ENCODE results near the gene KRTAP12-4. TPM values are rescaled to one million over a fixed set of nuclear protein-coding genes. Genes with fewer than 3 reads are reported as not detected.
"Not testable (repeated sequence)": the region's sequence is repeated elsewhere in the genome, so short reads cannot be mapped to it uniquely, and the experiment has no call there.

KRTAP12-4 gene
- total and polyA plus RNA-seq, 2 donors (not counting 3 experiments of a cell fraction or from before 2014, with no cell fraction given): not detected

DNA sequence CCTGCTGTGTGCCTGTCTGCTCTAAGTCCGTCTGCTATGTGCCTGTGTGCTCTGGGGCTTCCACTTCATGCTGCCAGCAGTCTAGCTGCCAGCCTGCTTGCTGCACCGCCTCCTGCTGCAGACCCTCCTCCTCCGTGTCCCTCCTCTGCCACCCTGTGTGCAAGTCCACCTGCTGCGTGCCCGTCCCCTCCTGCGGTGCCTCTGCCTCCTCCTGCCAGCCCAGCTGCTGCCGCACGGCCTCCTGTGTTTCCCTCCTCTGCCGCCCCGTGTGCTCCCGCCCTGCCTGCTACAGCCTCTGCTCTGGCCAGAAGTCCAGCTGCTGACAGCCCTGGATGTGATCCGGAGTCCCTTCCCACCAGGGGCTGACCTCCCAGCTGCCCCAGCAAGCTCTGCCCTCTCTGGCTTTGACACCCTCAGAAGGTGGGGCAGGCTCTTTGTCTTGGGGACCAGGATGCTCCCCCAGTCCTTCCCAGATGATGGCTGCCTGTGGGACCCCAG lies 16.6 kb downstream of the KRTAP12-4 start:
- H3K36me3 ChIP-seq (ENCODE audit: control insufficient read depth in 2 of 2, extremely low read depth in 1 of 2, insufficient read depth in 2 of 2, low read length in 2 of 2); H3K4me1 ChIP-seq (ENCODE audit: control insufficient read depth, extremely low read depth, insufficient read depth, low read length); H4K20me1 ChIP-seq (replicated peaks; ENCODE audit: control insufficient read depth, extremely low read depth, insufficient read depth, low read length); H2AFZ ChIP-seq (ENCODE audit: low read depth, low read length); CTCF ChIA-PET; H3K9me1 ChIP-seq (replicated peaks; ENCODE audit: control insufficient read depth, extremely low read depth, insufficient read depth, low read length); DNase-seq (ENCODE audit: low read depth, low spot score); H3K79me2 ChIP-seq (ENCODE audit: control insufficient read depth, insufficient read depth, low read length); H3K27me3 ChIP-seq (ENCODE audit: control insufficient read depth in 2 of 2, insufficient read depth in 2 of 2, low read length in 2 of 2); dilution Hi-C loops (cut with MboI; ENCODE audit: extremely low pct_ligation_motif_present, low sequenced_read_pairs); H3K27ac ChIP-seq (ENCODE audit: insufficient read depth, low read depth, low read length); BruUV-seq (replicated peaks); FAIRE-seq; H3K9me3 ChIP-seq (replicated peaks; ENCODE audit: control insufficient read depth, insufficient read depth, low read length); H3K4me3 ChIP-seq (replicated peaks in 1 of 3; ENCODE audit: insufficient read depth in 1 of 3, low read depth in 1 of 3, low read length in 3 of 3); H3K9ac ChIP-seq (replicated peaks; ENCODE audit: extremely low read depth, insufficient read depth, low read length); intact Hi-C loops (cut with micrococcal nuclease); POLR2A ChIA-PET; H3K4me2 ChIP-seq (ENCODE audit: insufficient read depth, low read length): not testable (repeated sequence)

DNA sequence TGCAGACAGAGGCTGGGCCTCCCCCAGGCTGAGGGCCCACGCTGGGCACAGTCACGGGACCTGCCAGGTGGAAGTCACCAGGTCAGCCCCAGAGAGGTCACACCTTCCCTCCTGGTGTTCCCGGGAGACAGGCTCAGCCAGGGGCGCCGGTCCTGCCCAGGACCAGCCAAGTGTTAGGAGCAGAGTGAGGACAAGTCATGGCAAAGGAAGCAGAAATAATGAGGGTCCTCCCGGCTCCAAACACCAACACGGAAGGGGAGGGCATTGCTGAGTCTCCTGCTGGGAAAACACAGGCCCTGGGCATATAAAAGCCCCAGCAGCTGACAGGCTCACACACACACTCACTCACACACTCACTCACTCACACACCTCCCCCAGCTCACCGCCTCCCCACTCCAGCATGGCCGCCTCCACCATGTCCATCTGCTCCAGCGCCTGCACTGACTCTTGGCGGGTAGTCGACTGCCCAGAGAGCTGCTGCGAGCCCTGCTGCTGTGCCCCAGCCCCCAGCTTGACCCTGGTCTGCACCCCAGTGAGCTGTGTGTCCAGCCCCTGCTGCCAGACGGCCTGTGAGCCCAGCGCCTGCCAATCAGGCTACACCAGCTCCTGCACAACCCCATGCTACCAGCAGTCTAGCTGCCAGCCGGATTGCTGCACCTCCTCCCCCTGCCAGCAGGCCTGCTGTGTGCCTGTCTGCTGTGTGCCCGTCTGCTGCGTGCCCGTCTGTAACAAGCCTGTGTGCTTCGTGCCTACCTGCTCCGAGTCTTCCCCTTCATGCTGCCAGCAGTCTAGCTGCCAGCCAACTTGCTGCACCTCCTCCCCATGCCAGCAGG lies 17.2 kb downstream of the KRTAP12-4 start, which contains the start of gene KRTAP10-10:
KRTAP10-10 (plus strand) TSS at position 339 of the 833 bp plus-strand sequence; CDS start at position 401, 62 bp downstream.
- dilution Hi-C loops (cut with MboI; ENCODE audit: extremely low pct_ligation_motif_present, low sequenced_read_pairs) (no loop called here), intact Hi-C loops (cut with micrococcal nuclease) (no loop called here)
- H3K9ac ChIP-seq (replicated peaks; ENCODE audit: extremely low read depth, insufficient read depth, low read length): no peak within 1 kb of the TSS
- FAIRE-seq: no peak
- BruUV-seq (replicated peaks): no TSS peak
- ChIA-PET POLR2A (no interaction called here), CTCF (no interaction called here)
- no peak for DNase-seq (ENCODE audit: low read depth, low spot score)
- H3K4me2 ChIP-seq (ENCODE audit: insufficient read depth, low read length): no peak within 1 kb of the TSS
- no peaks in the 10 kb centered on the region for H3K36me3 ChIP-seq (ENCODE audit: control insufficient read depth in 2 of 2, extremely low read depth in 1 of 2, insufficient read depth in 2 of 2, low read length in 2 of 2)
- no peak within 1 kb of the TSS for H3K27ac ChIP-seq (ENCODE audit: insufficient read depth, low read depth, low read length)
- no peaks in the 10 kb centered on the region for H3K9me1 ChIP-seq (replicated peaks; ENCODE audit: control insufficient read depth, extremely low read depth, insufficient read depth, low read length)
- no peaks in the 10 kb centered on the region for H3K79me2 ChIP-seq (ENCODE audit: control insufficient read depth, insufficient read depth, low read length)
- TF ChIP-seq JUN (IDR thresholded peaks at IDR 0.05; ENCODE audit: borderline replicate concordance, insufficient read depth, insufficient read length, low read depth): no peak
- TF ChIP-seq POLR2A (IDR thresholded peaks at IDR 0.05; ENCODE audit: low read depth, low read length): no peak
- no peak for TF ChIP-seq MYC (IDR thresholded peaks at IDR 0.05; ENCODE audit: low read depth, low read length)
- TF ChIP-seq, protein P1, sequence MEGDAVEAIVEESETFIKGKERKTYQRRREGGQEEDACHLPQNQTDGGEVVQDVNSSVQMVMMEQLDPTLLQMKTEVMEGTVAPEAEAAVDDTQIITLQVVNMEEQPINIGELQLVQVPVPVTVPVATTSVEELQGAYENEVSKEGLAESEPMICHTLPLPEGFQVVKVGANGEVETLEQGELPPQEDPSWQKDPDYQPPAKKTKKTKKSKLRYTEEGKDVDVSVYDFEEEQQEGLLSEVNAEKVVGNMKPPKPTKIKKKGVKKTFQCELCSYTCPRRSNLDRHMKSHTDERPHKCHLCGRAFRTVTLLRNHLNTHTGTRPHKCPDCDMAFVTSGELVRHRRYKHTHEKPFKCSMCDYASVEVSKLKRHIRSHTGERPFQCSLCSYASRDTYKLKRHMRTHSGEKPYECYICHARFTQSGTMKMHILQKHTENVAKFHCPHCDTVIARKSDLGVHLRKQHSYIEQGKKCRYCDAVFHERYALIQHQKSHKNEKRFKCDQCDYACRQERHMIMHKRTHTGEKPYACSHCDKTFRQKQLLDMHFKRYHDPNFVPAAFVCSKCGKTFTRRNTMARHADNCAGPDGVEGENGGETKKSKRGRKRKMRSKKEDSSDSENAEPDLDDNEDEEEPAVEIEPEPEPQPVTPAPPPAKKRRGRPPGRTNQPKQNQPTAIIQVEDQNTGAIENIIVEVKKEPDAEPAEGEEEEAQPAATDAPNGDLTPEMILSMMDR (IDR thresholded peaks at IDR 0.05; ENCODE audit: extremely low read depth in 1 of 2, insufficient read depth in 1 of 2, low read depth in 1 of 2, low read length in 2 of 2): no peak
- TF ChIP-seq POLR2AphosphoS5 (IDR thresholded peaks at IDR 0.05; ENCODE audit: insufficient read depth, low read depth, low read length): no peak
- TF ChIP-seq EZH2 (IDR thresholded peaks at IDR 0.05; ENCODE audit: borderline replicate concordance, low read depth, low read length, severe bottlenecking): no peak
- no peak for TF ChIP-seq MAX (IDR thresholded peaks at IDR 0.05; ENCODE audit: insufficient read depth, insufficient read length)
- TF ChIP-seq GATA2 (IDR thresholded peaks at IDR 0.05; ENCODE audit: insufficient read depth, insufficient read length, low read depth, low read length): no peak
- no peak for TF ChIP-seq FOS (IDR thresholded peaks at IDR 0.05; ENCODE audit: borderline replicate concordance, insufficient read depth, low read length)
- no peak within 1 kb of the TSS for H3K4me3 ChIP-seq (replicated peaks in 1 of 3; ENCODE audit: insufficient read depth in 1 of 3, low read depth in 1 of 3, low read length in 3 of 3)
- no peaks in the 10 kb centered on the region for H3K9me3 ChIP-seq (replicated peaks; ENCODE audit: control insufficient read depth, insufficient read depth, low read length)
- no peak within 1 kb of the TSS for H2AFZ ChIP-seq (ENCODE audit: low read depth, low read length)
- no peaks in the 10 kb centered on the region for H3K27me3 ChIP-seq (ENCODE audit: control insufficient read depth in 2 of 2, insufficient read depth in 2 of 2, low read length in 2 of 2)
- H4K20me1 ChIP-seq (replicated peaks; ENCODE audit: control insufficient read depth, extremely low read depth, insufficient read depth, low read length): no peaks in the 10 kb centered on the region
- no peaks in the 10 kb centered on the region for H3K4me1 ChIP-seq (ENCODE audit: control insufficient read depth, extremely low read depth, insufficient read depth, low read length)
